Psoas muscle (tissue), 8 donors: Measurements from ENCODE around the gene GRK2. TPM values are rescaled to one million over a fixed set of nuclear protein-coding genes. Genes with fewer than 3 reads are reported as not detected.

Experiments
- ATAC-seq, 4 donors: fragments of 200-7000 bp; cut with Tn5 transposase; one replicate each; pipeline ENCODE4 v1.9.1; 2020; ENCODE audit warnings: moderate library complexity in 3 of 4, mild to moderate bottlenecking in 2 of 4
- DNase-seq, 2 donors: peaks; one replicate each; pipeline ENCODE4 v3.0.0-alpha.2; 2020
- H3K27ac ChIP-seq: fragments of 200-600 bp; one replicate; pipeline ENCODE4 v1.8.0; 2022
- H3K27me3 ChIP-seq, 3 donors: fragments of 200-600 bp in 1 of 3; one replicate each; pipeline versions ENCODE4 v1.6.1 to v1.8.0; 2013 to 2022; ENCODE audit warnings: low read length in 2 of 3, mild to moderate bottlenecking in 2 of 3, moderate library complexity in 1 of 3; ENCODE audit not compliant: insufficient read depth in 3 of 3
- H3K36me3 ChIP-seq, 2 donors: fragments of 200-600 bp in 1 of 2; one replicate each; pipeline versions ENCODE4 v1.6.1 to v1.8.0; 2013 to 2022; ENCODE audit warnings: low read depth in 1 of 2, mild to moderate bottlenecking in 1 of 2, moderate library complexity in 1 of 2; ENCODE audit not compliant: insufficient read depth in 1 of 2
- H3K4me1 ChIP-seq: fragments of 200-600 bp; one replicate; pipeline ENCODE4 v1.8.0; 2022
- H3K4me3 ChIP-seq: fragments of 200-600 bp; one replicate; pipeline ENCODE4 v1.8.0; 2022; ENCODE audit warnings: mild to moderate bottlenecking
- H3K9me3 ChIP-seq: fragments of 200-600 bp; one replicate; pipeline ENCODE4 v1.8.0; 2022
- WGBS, 3 donors: extraction: QIAGEN DNeasy Blood & Tissue Kit; methylation state at CpG; one replicate each; pipeline versions ENCODE4 v1.1.6 to v1.1.7; 2013; 5-methylcytosine and 5-hydroxymethylcytosine counted together
- intact Hi-C, 2 donors: fragments of 100-400 bp; cut with DNase I; formaldehyde crosslinking; loops; one replicate each; pipeline versions ENCODE4 v1.11.0 to v1.14.2; 2022
- polyA plus RNA-seq, 3 donors: library from polyadenylated mRNA; stranded (reverse); fragments of 200-250 nt; gene quantifications; one replicate each; pipeline ENCODE4 v1.2.3, GENCODE V29; 2013
- total RNA-seq, 4 donors: library from RNA; stranded (reverse); fragmentation: NEBNext Ultra II Directional in 2 of 4; extraction: Animal tissue kit (Norgen Biotek cat#: 25700) in 2 of 4; gene quantifications; one replicate each; pipeline versions ENCODE4 v1.2.1 to v1.2.4, GENCODE V29; 2021 to 2023
- TF ChIP-seq, protein P1 (sequence below): fragments of 200-600 bp; IDR thresholded peaks from one replicate; pipeline ENCODE4 v1.8.0; 2022; ENCODE audit warnings: antibody characterized with exemption
- donor health status: healthy with polysubstance abuse.
- donor health status: DM: no; HTN: no; CAD: no; lungs with moderate emphysema.
- donor health status: Bipolar disorder and iron deficiency.
- donor health status: healthy.
- donor health status: DM: yes; HTN: yes; CAD: no.
- donor health status: DM: no; HTN: no; CAD: no.
- donor health status: DM: no; HTN: no; CAD: no.
- donor health status: DM: yes; HTN: yes; CAD: no.

The GRK2 gene
- total and polyA plus RNA-seq, 7 donors: 37.3 to 56.8 (median 46.2) TPM

DNA sequence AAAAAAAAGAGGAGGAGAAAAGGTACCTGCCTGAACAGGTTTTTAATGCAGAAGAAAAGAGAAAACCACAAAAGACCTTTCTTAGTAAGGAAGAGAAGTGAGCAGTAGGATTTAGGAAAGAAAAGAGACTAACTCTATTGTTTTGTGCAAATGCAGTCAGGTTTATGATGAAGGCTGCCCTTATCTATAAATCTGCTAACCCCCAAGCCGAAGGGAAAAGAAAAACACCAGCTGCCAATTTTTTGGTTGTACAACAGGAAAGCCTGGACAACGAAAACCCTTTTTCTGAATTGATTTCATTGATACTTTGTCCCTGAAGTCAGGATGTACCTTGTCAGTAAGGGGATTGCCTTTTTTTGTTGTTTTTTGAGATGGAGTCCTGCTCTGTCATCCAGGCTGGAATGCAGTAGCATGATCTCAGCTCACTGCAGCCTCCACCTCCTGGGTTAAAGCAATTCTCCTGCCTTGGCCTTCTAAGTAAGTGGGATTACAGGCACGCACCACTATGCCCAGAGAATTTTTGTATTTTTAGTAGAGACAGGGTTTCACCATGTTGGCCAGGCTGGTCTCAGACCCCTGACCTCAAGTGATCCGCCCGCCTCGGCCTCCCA lies 65.9 kb downstream of the GRK2 start:
- Histone ChIP-seq H3K27me3 (no peaks in the 10 kb centered on the region), H3K4me1 (no peaks in the 10 kb centered on the region), H3K36me3 (peaks cover 0 to 4% of the 10 kb centered on the region in 2 donors), H3K9me3 (no peaks in the 10 kb centered on the region), H3K4me3 (no peak overlapping the region), H3K27ac (no peak overlapping the region)
- ATAC-seq (no peak), DNase-seq (no peak)
- TF ChIP-seq, protein P1, sequence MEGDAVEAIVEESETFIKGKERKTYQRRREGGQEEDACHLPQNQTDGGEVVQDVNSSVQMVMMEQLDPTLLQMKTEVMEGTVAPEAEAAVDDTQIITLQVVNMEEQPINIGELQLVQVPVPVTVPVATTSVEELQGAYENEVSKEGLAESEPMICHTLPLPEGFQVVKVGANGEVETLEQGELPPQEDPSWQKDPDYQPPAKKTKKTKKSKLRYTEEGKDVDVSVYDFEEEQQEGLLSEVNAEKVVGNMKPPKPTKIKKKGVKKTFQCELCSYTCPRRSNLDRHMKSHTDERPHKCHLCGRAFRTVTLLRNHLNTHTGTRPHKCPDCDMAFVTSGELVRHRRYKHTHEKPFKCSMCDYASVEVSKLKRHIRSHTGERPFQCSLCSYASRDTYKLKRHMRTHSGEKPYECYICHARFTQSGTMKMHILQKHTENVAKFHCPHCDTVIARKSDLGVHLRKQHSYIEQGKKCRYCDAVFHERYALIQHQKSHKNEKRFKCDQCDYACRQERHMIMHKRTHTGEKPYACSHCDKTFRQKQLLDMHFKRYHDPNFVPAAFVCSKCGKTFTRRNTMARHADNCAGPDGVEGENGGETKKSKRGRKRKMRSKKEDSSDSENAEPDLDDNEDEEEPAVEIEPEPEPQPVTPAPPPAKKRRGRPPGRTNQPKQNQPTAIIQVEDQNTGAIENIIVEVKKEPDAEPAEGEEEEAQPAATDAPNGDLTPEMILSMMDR: no peak
- 87 to 88% (median 87%) methylated on average over 6 of the region's 6 CpGs for WGBS, 3 donors
- intact Hi-C loops: no loop called here

Other genes starting within 250 kb of the GRK2 start
- under 1 TPM in 3 of 4 donors, not detected in 1; 0.20 to 0.61 (median 0.48) TPM for gene SYT12, start 243.3 kb upstream of the GRK2 start, total RNA-seq
- gene SYT12, start 243.3 kb upstream of the GRK2 start, polyA plus RNA-seq: under 1 TPM; 0.17 to 0.38 (median 0.18) TPM
- 10 to 100 TPM in 3 of 4 donors, 1 to 10 TPM in 1; 9.7 to 41.7 (median 27.5) TPM for gene RHOD, start 209.6 kb upstream of the GRK2 start, total RNA-seq
- gene RHOD, start 209.6 kb upstream of the GRK2 start, polyA plus RNA-seq: 10 to 100 TPM; 14.2 to 56.5 (median 20.9) TPM
- gene KDM2A, start 147.2 kb upstream of the GRK2 start, total RNA-seq: 10 to 100 TPM; 51.1 to 61.4 (median 54.5) TPM
- gene KDM2A, start 147.2 kb upstream of the GRK2 start, polyA plus RNA-seq: 10 to 100 TPM; 26.6 to 67.9 (median 28.0) TPM
- gene ANKRD13D, start 22.8 kb downstream of the GRK2 start, total RNA-seq: 1 to 10 TPM; 4.1 to 8.6 (median 7.8) TPM
- gene ANKRD13D, start 22.8 kb downstream of the GRK2 start, polyA plus RNA-seq: 1 to 10 TPM; 4.6 to 7.0 (median 5.9) TPM
- gene SSH3, start 37.1 kb downstream of the GRK2 start, total RNA-seq: 10 to 100 TPM in 1 of 4 donors, 1 to 10 TPM in 3; 3.7 to 10.1 (median 6.9) TPM
- gene SSH3, start 37.1 kb downstream of the GRK2 start, polyA plus RNA-seq: 1 to 10 TPM; 3.0 to 5.0 (median 4.2) TPM
- 10 to 100 TPM; 31.8 to 89.8 (median 56.1) TPM for gene POLD4, start 87.1 kb downstream of the GRK2 start, total RNA-seq
- gene POLD4, start 87.1 kb downstream of the GRK2 start, polyA plus RNA-seq: 10 to 100 TPM; 72.6 to 74.9 (median 73.3) TPM
- gene CLCF1, start 107.1 kb downstream of the GRK2 start, total RNA-seq: 1 to 10 TPM in 1 of 4 donors, under 1 TPM in 3; 0.44 to 1.5 (median 0.82) TPM
- gene CLCF1, start 107.1 kb downstream of the GRK2 start, polyA plus RNA-seq: 1 to 10 TPM in 1 of 3 donors, under 1 TPM in 2; 0.47 to 6.5 (median 0.62) TPM
- 1 to 10 TPM; 1.8 to 6.7 (median 5.8) TPM for gene RAD9A, start 125.5 kb downstream of the GRK2 start, total RNA-seq
- 10 to 100 TPM in 2 of 3 donors, 1 to 10 TPM in 1; 7.1 to 12.3 (median 10.1) TPM for gene RAD9A, start 125.5 kb downstream of the GRK2 start, polyA plus RNA-seq
- gene PPP1CA, start 135.4 kb downstream of the GRK2 start, total RNA-seq: 100 to 1,000 TPM in 1 of 4 donors, 10 to 100 TPM in 3; 72.6 to 113 (median 86.6) TPM
- gene PPP1CA, start 135.4 kb downstream of the GRK2 start, polyA plus RNA-seq: 100 to 1,000 TPM; 108 to 191 (median 147) TPM
- 1 to 10 TPM in 3 of 4 donors, under 1 TPM in 1; 0.65 to 1.6 (median 1.2) TPM for gene TBC1D10C, start 137.6 kb downstream of the GRK2 start, total RNA-seq
- under 1 TPM; 0.25 to 0.52 (median 0.34) TPM for gene TBC1D10C, start 137.6 kb downstream of the GRK2 start, polyA plus RNA-seq
- 10 to 100 TPM in 2 of 4 donors, 1 to 10 TPM in 2; 7.0 to 27.5 (median 10.0) TPM for gene CARNS1, start 149.2 kb downstream of the GRK2 start, total RNA-seq
- gene CARNS1, start 149.2 kb downstream of the GRK2 start, polyA plus RNA-seq: 1 to 10 TPM; 2.1 to 5.9 (median 4.2) TPM
- gene RPS6KB2, start 162.0 kb downstream of the GRK2 start, total RNA-seq: 10 to 100 TPM; 23.1 to 34.3 (median 26.8) TPM
- 10 to 100 TPM; 25.6 to 64.6 (median 33.1) TPM for gene RPS6KB2, start 162.0 kb downstream of the GRK2 start, polyA plus RNA-seq
- 1 to 10 TPM in 3 of 4 donors, under 1 TPM in 1; 0.89 to 1.4 (median 1.0) TPM for gene PTPRCAP, start 171.2 kb downstream of the GRK2 start, total RNA-seq
- gene PTPRCAP, start 171.2 kb downstream of the GRK2 start, polyA plus RNA-seq: 1 to 10 TPM in 1 of 3 donors, under 1 TPM in 2; 0.25 to 1.3 (median 0.65) TPM
- gene CORO1B, start 177.0 kb downstream of the GRK2 start, total RNA-seq: 10 to 100 TPM in 3 of 4 donors, 1 to 10 TPM in 1; 8.7 to 13.1 (median 11.5) TPM
- 10 to 100 TPM; 10.6 to 18.1 (median 16.7) TPM for gene CORO1B, start 177.0 kb downstream of the GRK2 start, polyA plus RNA-seq
- gene GPR152, start 186.3 kb downstream of the GRK2 start, total RNA-seq: under 1 TPM in 1 of 4 donors, not detected in 3; 0.19 TPM
- gene GPR152, start 186.3 kb downstream of the GRK2 start, polyA plus RNA-seq: not detected
- gene CABP4, start 188.9 kb downstream of the GRK2 start, total RNA-seq: 1 to 10 TPM in 3 of 4 donors, under 1 TPM in 1; 0.93 to 1.9 (median 1.5) TPM
- gene CABP4, start 188.9 kb downstream of the GRK2 start, polyA plus RNA-seq: under 1 TPM; 0.35 to 0.89 (median 0.61) TPM
- 10 to 100 TPM; 57.1 to 83.2 (median 66.2) TPM for gene TMEM134, start 202.8 kb downstream of the GRK2 start, total RNA-seq
- gene TMEM134, start 202.8 kb downstream of the GRK2 start, polyA plus RNA-seq: 100 to 1,000 TPM in 1 of 3 donors, 10 to 100 TPM in 2; 81.7 to 121 (median 87.8) TPM
- gene AIP, start 216.6 kb downstream of the GRK2 start, total RNA-seq: 10 to 100 TPM; 25.3 to 42.7 (median 29.9) TPM
- 10 to 100 TPM; 57.4 to 71.5 (median 57.7) TPM for gene AIP, start 216.6 kb downstream of the GRK2 start, polyA plus RNA-seq
- 10 to 100 TPM in 2 of 4 donors, 1 to 10 TPM in 2; 6.7 to 16.1 (median 9.6) TPM for gene PITPNM1, start 238.9 kb downstream of the GRK2 start, total RNA-seq
- 10 to 100 TPM in 1 of 3 donors, 1 to 10 TPM in 2; 2.3 to 11.3 (median 5.1) TPM for gene PITPNM1, start 238.9 kb downstream of the GRK2 start, polyA plus RNA-seq
- gene CDK2AP2, start 241.7 kb downstream of the GRK2 start, total RNA-seq: 10 to 100 TPM; 16.3 to 18.5 (median 18.1) TPM
- 10 to 100 TPM; 31.9 to 72.3 (median 48.0) TPM for gene CDK2AP2, start 241.7 kb downstream of the GRK2 start, polyA plus RNA-seq